Esophagus (tissue), 2 donors: ENCODE results near the gene TFEC. TPM values are rescaled to one million over a fixed set of nuclear protein-coding genes. Genes with fewer than 3 reads are reported as not detected.

ENCODE experiments used
- H3K27ac ChIP-seq, 2 donors: one replicate each; pipeline ENCODE4 v1.5.1; 2013; ENCODE audit warnings: low read depth in 2 of 2, mild to moderate bottlenecking in 2 of 2, inconsistent platforms in 1 of 2, low read length in 1 of 2, moderate library complexity in 1 of 2
- H3K27me3 ChIP-seq, 2 donors: one replicate each; pipeline ENCODE4 v1.6.1; 2013; ENCODE audit warnings: low read length in 2 of 2, control low read depth in 1 of 2, mild to moderate bottlenecking in 1 of 2; ENCODE audit not compliant: insufficient read depth in 2 of 2, control insufficient read depth in 1 of 2
- H3K36me3 ChIP-seq, 2 donors: one replicate each; pipeline ENCODE4 v1.6.1; 2013; ENCODE audit warnings: low read length in 1 of 2; ENCODE audit not compliant: control insufficient read depth in 2 of 2, insufficient read depth in 2 of 2
- H3K4me1 ChIP-seq, 2 donors: one replicate each; pipeline ENCODE4 v1.6.1; 2013; ENCODE audit warnings: low read length in 1 of 2; ENCODE audit not compliant: control insufficient read depth in 2 of 2, insufficient read depth in 2 of 2
- H3K4me3 ChIP-seq, 2 donors: one replicate each; pipeline ENCODE4 v1.5.1; 2013; ENCODE audit warnings: low read length in 2 of 2, mild to moderate bottlenecking in 2 of 2, low read depth in 1 of 2, moderate library complexity in 1 of 2
- H3K9me3 ChIP-seq, 2 donors: one replicate each; pipeline ENCODE4 v1.6.1; 2013; ENCODE audit warnings: mild to moderate bottlenecking in 2 of 2, low read depth in 1 of 2, low read length in 1 of 2, moderate library complexity in 1 of 2; ENCODE audit not compliant: control insufficient read depth in 2 of 2, insufficient read depth in 1 of 2
- WGBS, 2 donors: extraction: QIAGEN DNeasy Blood & Tissue Kit; methylation state at CpG; one replicate each; pipeline ENCODE4 v1.1.7; 2013; 5-methylcytosine and 5-hydroxymethylcytosine counted together
- polyA plus RNA-seq, 2 donors: library from polyadenylated mRNA; stranded (reverse); fragments of 200-250 nt; gene quantifications; one replicate each; pipeline ENCODE4 v1.2.3, GENCODE V29; 2013
- donor health status: healthy with polysubstance abuse.
- donor health status: Bipolar disorder and iron deficiency.

The TFEC gene
- polyA plus RNA-seq, 2 donors = 0.16 TPM

- H3K36me3 ChIP-seq = no peaks in the 10 kb centered on the region
- H3K27ac ChIP-seq = no peak overlapping the region
- no peaks in the 10 kb centered on the region for H3K27me3 ChIP-seq
- H3K4me3 ChIP-seq = no peak overlapping the region
- H3K9me3 ChIP-seq = no peaks in the 10 kb centered on the region
- WGBS, 2 donors = 2% methylated on average over 5 of the region's 5 CpGs
- H3K4me1 ChIP-seq = no peaks in the 10 kb centered on the region
Observed at GRCh38 chr7:115910541-115911164, 119.9 kb downstream of the TFEC start.

- H3K36me3 ChIP-seq = no peaks in the 10 kb centered on the region
- no peaks in the 10 kb centered on the region for H3K27me3 ChIP-seq
- WGBS, 2 donors = 66 to 80% methylated on average over 1 of the region's 1 CpG
- no peak overlapping the region for H3K4me3 ChIP-seq
- H3K4me1 ChIP-seq = no peaks in the 10 kb centered on the region
- H3K27ac ChIP-seq = no peak overlapping the region
- no peaks in the 10 kb centered on the region for H3K9me3 ChIP-seq
Observed at GRCh38 chr7:115906731-115907130, 123.8 kb downstream of the TFEC start.

- Histone ChIP-seq H3K4me1 (no peaks in the 10 kb centered on the region), H3K27ac (no peak overlapping the region), H3K4me3 (no peak overlapping the region), H3K36me3 (no peaks in the 10 kb centered on the region), H3K27me3 (no peaks in the 10 kb centered on the region), H3K9me3 (no peaks in the 10 kb centered on the region)
- 89 to 93% methylated on average over 3 of the region's 3 CpGs for WGBS, 2 donors
Observed at GRCh38 chr7:115889669-115889984, 140.9 kb downstream of the TFEC start.

- H3K36me3 ChIP-seq = no peaks in the 10 kb centered on the region
- H3K4me3 ChIP-seq = no peak overlapping the region
- no peaks in the 10 kb centered on the region for H3K27me3 ChIP-seq
- H3K4me1 ChIP-seq = no peaks in the 10 kb centered on the region
- no peaks in the 10 kb centered on the region for H3K9me3 ChIP-seq
- WGBS, 2 donors = 75 to 76% methylated on average over 11 of the region's 11 CpGs
- H3K27ac ChIP-seq = no peak overlapping the region
Observed at GRCh38 chr7:115888981-115889668, 141.4 kb downstream of the TFEC start.

- 65 to 67% methylated on average over 2 of the region's 2 CpGs for WGBS, 2 donors
- Histone ChIP-seq H3K4me3 (no peak overlapping the region), H3K27ac (no peak overlapping the region), H3K4me1 (no peaks in the 10 kb centered on the region), H3K36me3 (no peaks in the 10 kb centered on the region), H3K27me3 (no peaks in the 10 kb centered on the region), H3K9me3 (no peaks in the 10 kb centered on the region)
Observed at GRCh38 chr7:115885550-115885949, 145.0 kb downstream of the TFEC start.

Other genes starting within 250 kb of the TFEC start
- gene TES, start 179.8 kb upstream of the TFEC start, polyA plus RNA-seq = 10 to 100 TPM; 22.8 to 50.5 TPM